Measurements from ENCODE around the gene TRIP10.
"Not testable (repeated sequence)": the region's sequence is repeated elsewhere in the genome, so short reads cannot be mapped to it uniquely, and the experiment has no call there.

The TRIP10 gene

DNA sequence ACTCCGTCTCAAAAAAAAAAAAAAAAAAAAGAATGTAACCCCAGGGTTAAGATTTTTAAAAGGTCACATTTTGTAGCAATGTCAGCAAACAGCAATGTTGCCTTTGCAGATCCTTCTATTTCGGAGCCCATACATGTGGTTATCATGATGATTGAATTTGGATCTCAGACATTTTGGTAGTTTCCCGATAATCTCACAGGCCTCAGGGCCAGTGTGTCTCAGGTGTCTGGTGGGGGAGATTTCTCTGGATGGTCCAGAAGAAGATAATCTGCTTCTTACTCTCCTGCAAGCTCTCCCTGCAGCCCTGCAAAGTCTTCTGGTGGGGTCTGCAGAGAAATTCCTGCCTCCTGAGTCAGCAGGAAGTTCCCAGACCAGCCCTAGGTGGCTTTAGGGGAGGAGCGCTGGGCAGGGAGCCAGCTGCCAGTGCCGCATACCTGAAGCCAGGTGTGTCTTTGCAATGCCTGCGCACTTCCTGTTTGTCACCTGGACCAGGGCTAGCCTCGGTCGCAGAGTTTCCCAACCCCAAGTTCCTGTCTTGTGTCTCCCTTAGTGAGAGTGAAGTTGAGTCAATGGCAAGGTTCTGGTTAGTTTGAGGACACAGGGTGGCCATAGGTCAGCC is 26.4 kb downstream of the TRIP10 start:
- peak; percentile 44 for DNase-seq (ENCODE audit: low read depth)
- TF ChIP-seq, protein P1, sequence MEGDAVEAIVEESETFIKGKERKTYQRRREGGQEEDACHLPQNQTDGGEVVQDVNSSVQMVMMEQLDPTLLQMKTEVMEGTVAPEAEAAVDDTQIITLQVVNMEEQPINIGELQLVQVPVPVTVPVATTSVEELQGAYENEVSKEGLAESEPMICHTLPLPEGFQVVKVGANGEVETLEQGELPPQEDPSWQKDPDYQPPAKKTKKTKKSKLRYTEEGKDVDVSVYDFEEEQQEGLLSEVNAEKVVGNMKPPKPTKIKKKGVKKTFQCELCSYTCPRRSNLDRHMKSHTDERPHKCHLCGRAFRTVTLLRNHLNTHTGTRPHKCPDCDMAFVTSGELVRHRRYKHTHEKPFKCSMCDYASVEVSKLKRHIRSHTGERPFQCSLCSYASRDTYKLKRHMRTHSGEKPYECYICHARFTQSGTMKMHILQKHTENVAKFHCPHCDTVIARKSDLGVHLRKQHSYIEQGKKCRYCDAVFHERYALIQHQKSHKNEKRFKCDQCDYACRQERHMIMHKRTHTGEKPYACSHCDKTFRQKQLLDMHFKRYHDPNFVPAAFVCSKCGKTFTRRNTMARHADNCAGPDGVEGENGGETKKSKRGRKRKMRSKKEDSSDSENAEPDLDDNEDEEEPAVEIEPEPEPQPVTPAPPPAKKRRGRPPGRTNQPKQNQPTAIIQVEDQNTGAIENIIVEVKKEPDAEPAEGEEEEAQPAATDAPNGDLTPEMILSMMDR (IDR thresholded peaks at IDR 0.05; ENCODE audit: control insufficient read depth, extremely low read depth, insufficient read depth) = no peak
- H3K4me3 ChIP-seq (ENCODE audit: low read depth, low read length) = no peak overlapping the region

DNA sequence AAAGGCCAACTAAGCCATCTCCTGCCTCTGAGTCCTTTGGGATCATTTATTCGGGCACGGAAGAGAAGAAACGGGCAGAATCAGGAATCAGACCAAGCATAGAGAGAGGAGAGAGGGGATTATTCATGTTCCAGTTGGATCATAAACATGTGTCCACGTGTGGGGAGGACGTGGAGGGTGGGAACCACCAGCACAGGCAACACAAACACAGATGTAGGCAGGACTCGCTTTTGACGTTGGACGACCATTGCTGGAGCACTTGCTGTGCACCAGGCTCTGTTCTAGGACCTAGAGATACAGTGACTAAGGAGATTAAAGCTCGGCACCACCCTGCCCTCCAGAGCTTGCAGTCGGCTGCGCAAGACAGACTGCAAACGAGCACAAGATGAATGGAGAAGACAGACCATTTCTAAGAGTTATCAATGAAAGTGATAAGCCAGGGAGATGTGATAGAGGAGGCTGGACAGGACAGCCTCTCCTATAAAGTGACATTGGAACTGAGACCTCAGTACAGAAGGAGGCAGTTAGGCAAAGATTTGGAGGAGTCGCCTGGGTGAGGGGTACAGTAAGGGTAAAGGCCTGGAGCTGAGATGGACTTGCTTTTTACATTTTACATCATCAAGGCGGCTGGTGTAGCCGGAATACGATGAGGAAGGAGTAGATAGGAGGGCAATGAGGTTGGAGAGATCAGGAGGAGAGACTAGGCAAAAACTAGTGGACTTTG is 27.0 kb downstream of the TRIP10 start:
- H3K4me3 ChIP-seq (ENCODE audit: low read depth, low read length) = peak overlapping the region; percentile 48
- TF ChIP-seq, protein P1 (IDR thresholded peaks at IDR 0.05; ENCODE audit: control insufficient read depth, extremely low read depth, insufficient read depth) = no peak
- DNase-seq (ENCODE audit: low read depth) = no peak

DNA sequence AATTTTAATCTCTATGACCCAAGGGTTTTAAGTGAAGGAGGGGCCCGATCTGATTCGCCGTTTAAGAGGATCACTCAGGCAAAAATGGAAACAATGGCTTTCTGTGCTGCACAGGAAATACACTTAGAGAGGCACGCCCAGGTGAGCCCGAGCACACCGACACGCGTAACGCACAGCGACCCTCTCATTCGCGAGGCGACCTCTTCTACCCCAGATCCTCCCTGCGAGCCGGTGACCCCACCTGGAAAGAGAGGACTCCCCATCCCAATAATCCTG is 27.5 kb downstream of the TRIP10 start:
- no peak for DNase-seq (ENCODE audit: low read depth)
- peak overlapping the region; percentile 48 for H3K4me3 ChIP-seq (ENCODE audit: low read depth, low read length)
- TF ChIP-seq, protein P1 (IDR thresholded peaks at IDR 0.05; ENCODE audit: control insufficient read depth, extremely low read depth, insufficient read depth) = no peak

DNA sequence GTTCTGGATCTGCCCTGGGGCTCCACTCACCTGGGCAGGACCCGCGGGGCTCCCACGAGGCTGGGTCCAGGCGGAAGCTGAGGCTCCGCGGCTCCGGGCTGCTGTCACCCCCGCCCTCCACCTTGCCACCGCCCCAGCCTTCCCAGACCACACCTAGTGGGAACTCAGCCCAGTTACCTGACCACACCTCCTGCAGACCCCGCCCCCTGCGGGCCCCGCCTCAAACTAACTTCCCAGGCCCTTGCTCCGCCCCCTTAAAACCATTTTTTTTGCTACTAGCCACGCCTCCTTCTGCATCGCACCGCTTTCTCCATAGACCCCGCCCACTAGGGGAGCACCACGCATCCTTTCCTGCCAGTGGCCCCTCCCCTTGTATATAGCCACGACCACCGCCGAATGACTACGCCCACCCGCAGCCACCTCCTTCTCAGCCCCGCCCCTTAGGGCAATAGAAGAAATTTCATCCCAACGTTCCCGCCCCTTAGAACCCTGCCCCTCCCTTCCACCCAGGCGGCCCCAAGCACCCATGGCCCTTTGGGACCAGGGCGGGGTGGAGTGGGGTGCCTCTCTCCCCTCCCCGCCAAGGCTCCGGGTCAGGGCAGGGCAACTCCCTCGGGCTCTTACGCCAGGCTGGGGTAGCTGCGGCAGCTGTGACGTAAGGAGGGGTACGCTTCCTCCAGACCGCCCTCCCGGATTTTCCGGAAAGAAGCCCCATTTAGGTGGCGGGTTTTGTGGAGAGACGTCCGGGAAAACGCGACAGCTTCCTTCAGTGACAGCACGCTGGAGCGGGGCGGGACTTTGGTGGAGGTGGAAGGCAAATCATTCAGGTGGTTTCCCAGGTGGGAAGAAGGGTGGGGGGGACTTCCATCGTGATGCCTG is 28.1 kb downstream of the TRIP10 start, which contains the start of gene SH2D3A:
Gene SH2D3A (minus strand): TSS at position 79 of the 879 bp plus-strand sequence. CDS start 3,687 bp downstream, outside the sequence.
- peak within 1 kb of the TSS; percentile 48 for H3K4me3 ChIP-seq (ENCODE audit: low read depth, low read length)
- peak; percentile 23 for DNase-seq (ENCODE audit: low read depth)
- TF ChIP-seq, protein P1 (IDR thresholded peaks at IDR 0.05; ENCODE audit: control insufficient read depth, extremely low read depth, insufficient read depth) = no peak

DNA sequence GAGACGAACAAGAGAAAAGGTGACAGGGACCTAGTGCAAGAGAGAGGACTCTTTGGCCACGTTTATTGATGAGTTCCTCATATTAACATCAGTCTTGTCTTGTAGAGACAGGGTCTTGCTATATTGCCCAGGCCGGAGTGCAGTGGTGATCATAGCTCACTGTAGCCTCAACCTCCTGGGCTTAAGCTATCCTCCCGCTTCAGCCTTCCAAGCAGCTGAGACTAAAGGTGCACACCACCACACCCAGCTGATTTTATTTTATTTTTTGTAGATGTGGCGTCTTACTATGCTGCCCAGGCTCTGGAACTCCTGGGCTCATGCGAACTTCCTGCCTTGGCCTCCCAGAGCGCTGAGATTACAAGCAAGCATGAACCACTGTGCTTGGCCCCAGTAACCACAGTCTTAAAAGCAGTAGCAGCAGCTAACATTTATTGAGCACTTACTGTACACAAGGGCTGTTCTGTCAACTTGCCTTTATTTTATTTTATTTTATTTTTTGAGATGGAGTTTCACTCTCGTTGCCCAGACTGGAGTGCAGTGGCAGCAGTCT is 28.8 kb downstream of the TRIP10 start:
- DNase-seq (ENCODE audit: low read depth) = no peak
- TF ChIP-seq, protein P1 (IDR thresholded peaks at IDR 0.05; ENCODE audit: control insufficient read depth, extremely low read depth, insufficient read depth) = no peak
- H3K4me3 ChIP-seq (ENCODE audit: low read depth, low read length) = no peak overlapping the region

DNA sequence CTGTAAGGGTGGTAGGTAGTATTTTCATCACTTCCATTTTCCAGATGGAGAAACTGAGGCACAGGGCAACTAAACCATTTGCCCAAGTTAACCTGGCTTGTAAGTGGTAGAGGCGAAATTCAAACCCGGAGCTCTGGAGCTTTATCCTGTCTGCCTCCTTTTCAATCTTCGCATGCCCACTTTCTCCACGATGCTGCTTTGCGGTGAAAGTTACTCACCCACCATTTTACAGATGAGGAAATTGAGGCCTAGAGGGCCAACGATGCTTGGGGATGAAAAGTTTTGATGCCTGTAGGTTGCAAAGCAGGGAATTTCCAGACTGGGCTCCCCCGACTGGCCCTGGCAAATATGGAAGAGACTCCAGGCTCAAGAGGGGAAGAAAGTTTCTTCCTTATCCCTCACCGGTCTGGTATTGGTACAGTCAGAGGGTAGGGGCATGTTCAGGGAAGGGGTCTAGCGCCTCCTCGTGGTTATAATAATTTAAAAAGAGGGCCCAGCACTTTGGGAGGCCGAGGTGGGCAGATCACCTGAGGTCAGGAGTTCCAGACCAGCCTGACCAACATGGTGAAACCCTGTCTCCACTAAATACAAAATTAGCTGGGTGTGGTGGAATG is 29.6 kb downstream of the TRIP10 start:
- TF ChIP-seq, protein P1 (IDR thresholded peaks at IDR 0.05; ENCODE audit: control insufficient read depth, extremely low read depth, insufficient read depth) = 0 out of 2 replicates have a peak, but pooled peaks have one; percentile 18
- no peak overlapping the region for H3K4me3 ChIP-seq (ENCODE audit: low read depth, low read length)
- no peak for DNase-seq (ENCODE audit: low read depth)

DNA sequence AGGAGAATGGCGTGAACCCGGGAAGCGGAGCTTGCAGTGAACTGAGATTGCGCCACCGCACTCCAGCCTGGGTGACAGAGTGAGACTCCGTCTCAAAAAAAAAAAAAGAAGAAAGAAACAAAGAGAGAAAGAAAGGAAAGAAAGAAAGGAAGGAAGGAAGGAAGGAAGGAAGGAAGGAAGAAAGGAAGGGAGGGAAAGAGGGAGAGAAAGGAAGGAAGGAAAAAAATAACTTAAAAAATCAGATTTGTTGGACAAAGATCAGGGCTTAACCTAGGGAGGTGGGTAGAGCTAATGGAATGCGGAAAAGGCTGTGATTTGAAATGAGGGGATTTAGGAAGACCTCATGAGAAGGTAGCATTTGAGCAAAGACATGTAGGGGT is 32.2 kb downstream of the TRIP10 start:
- DNase-seq (ENCODE audit: low read depth); H3K4me3 ChIP-seq (ENCODE audit: low read depth, low read length): not testable (repeated sequence)
